Prostate gland (tissue), 2 donors: ENCODE data around the gene FANK1.

Source experiments
- POLR2A ChIP-seq: fragments of 450-650 bp; IDR thresholded peaks from one replicate; pipeline ENCODE4 v1.6.1; 2016; ENCODE audit warnings: antibody characterized with exemption, mild to moderate bottlenecking
- POLR2AphosphoS5 ChIP-seq: sonication (generic); formaldehyde crosslinking; IDR thresholded peaks from one replicate; pipeline ENCODE4 v1.6.1; 2017; ENCODE audit warnings: antibody characterized with exemption
- TF ChIP-seq, protein P1 (sequence below), 4 experiments: fragments of 200-600 bp in 2 of 4; fragments of 450-650 bp in 2 of 4; sonication (generic) in 2 of 4; IDR thresholded peaks; 1 replicate in 3 of 4; 2 replicates in 1 of 4; pipeline ENCODE4 v1.5.1; 2016 to 2019; ENCODE audit warnings: antibody characterized with exemption in 4 of 4, mild to moderate bottlenecking in 2 of 4, moderate library complexity in 2 of 4

DNA sequence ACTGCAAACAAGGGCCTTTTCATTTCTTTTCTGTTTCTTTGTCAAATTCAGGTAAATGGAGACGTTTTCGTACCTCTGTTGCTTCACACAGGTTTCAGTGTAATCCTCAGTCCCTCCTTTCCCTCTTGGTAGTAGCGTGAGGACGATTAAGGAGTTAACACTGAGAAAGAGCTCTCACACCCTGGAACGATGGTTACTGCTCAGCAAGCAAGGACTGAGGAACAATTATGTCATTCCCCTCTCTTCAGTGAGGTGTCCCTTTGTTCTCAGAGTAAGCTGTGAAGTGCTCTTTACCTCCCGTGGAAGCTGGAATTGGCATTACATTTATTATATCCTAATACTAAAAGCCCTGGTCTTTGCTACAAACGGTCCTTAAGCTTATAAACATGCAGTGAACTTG lies 95.9 kb downstream of the FANK1 start:
- TF ChIP-seq POLR2A (no peak), POLR2AphosphoS5 (no peak)
- TF ChIP-seq, protein P1, sequence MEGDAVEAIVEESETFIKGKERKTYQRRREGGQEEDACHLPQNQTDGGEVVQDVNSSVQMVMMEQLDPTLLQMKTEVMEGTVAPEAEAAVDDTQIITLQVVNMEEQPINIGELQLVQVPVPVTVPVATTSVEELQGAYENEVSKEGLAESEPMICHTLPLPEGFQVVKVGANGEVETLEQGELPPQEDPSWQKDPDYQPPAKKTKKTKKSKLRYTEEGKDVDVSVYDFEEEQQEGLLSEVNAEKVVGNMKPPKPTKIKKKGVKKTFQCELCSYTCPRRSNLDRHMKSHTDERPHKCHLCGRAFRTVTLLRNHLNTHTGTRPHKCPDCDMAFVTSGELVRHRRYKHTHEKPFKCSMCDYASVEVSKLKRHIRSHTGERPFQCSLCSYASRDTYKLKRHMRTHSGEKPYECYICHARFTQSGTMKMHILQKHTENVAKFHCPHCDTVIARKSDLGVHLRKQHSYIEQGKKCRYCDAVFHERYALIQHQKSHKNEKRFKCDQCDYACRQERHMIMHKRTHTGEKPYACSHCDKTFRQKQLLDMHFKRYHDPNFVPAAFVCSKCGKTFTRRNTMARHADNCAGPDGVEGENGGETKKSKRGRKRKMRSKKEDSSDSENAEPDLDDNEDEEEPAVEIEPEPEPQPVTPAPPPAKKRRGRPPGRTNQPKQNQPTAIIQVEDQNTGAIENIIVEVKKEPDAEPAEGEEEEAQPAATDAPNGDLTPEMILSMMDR (IDR thresholded peaks at IDR 0.05) = no peak
